Prostate gland (tissue), 2 donors: ENCODE measurements around the gene MED6.

Experiments used
- CTCF ChIP-seq, 4 experiments: fragments of 200-600 bp in 2 of 4; fragments of 450-650 bp in 2 of 4; sonication (generic) in 2 of 4; IDR thresholded peaks; 1 replicate in 3 of 4; 2 replicates in 1 of 4; pipeline ENCODE4 v1.5.1; 2016 to 2019; ENCODE audit warnings: antibody characterized with exemption in 4 of 4, mild to moderate bottlenecking in 2 of 4, moderate library complexity in 2 of 4
- POLR2A ChIP-seq: fragments of 450-650 bp; IDR thresholded peaks from one replicate; pipeline ENCODE4 v1.6.1; 2016; ENCODE audit warnings: antibody characterized with exemption, mild to moderate bottlenecking

GRCh38 chr14:70555890-70556289 is 44.6 kb downstream of the MED6 start:
- TF ChIP-seq POLR2A (no peak), CTCF (IDR thresholded peaks at IDR 0.05) (no peak)
